PC-3 (cell line): ENCODE measurements around the gene TRMT10A. TPM values are rescaled to one million over a fixed set of nuclear protein-coding genes. Genes with fewer than 3 reads are reported as not detected.

Source experiments
- ATAC-seq: fragments of 200-7000 bp; cut with Tn5 transposase; 2 replicates; pipeline ENCODE4 v1.9.1; 2020; ENCODE audit warnings: mild to moderate bottlenecking, moderate library complexity
- BruUV-seq: library from RNA; stranded (reverse); fragments of 400-500 nt; replicated peaks from 2 replicates; lab custom pipeline; 2021; lab: Mats Ljungman, UMichigan
- CTCF ChIA-PET: fragments of 300-600 bp; sonication (Branson Sonifier 250); formaldehyde crosslinking; loops from one replicate; lab custom pipeline; 2022; ENCODE audit warnings: antibody characterized with exemption; lab: Charles Lee
- POLR2A ChIA-PET: fragments of 300-600 bp; sonication (Branson Sonifier 250); formaldehyde crosslinking; loops from one replicate; lab custom pipeline; 2022; ENCODE audit warnings: antibody characterized with exemption; ENCODE audit not compliant: unreplicated experiment; lab: Charles Lee
- DNase-seq: peaks from one replicate; pipeline ENCODE4 v3.0.0-alpha.2; 2015
- H2AFZ ChIP-seq: fragments of 300-600 bp; sonication (generic); 2 replicates; pipeline ENCODE4 v1.6.0; 2016; ENCODE audit warnings: antibody characterized with exemption, low read length
- H3F3A ChIP-seq: fragments of 300-600 bp; sonication (generic); one replicate; pipeline ENCODE4 v1.6.0; 2017; ENCODE audit warnings: antibody characterized with exemption, low read length, control low read depth, mild to moderate bottlenecking; ENCODE audit not compliant: unreplicated experiment
- H3K27ac ChIP-seq: fragments of 300-600 bp; sonication (generic); 2 replicates; pipeline ENCODE4 v1.5.1; 2016; ENCODE audit warnings: mild to moderate bottlenecking, low read length
- H3K27me3 ChIP-seq: fragments of 300-600 bp; sonication (generic); 2 replicates; pipeline ENCODE4 v1.6.1; 2016; ENCODE audit warnings: low read length, mixed read lengths
- H3K36me3 ChIP-seq: fragments of 300-600 bp; sonication (generic); 2 replicates; pipeline ENCODE4 v1.6.1; 2016; ENCODE audit warnings: low read depth, mixed run types, low read length, mixed read lengths
- H3K4me1 ChIP-seq: fragments of 300-600 bp; sonication (generic); 2 replicates; pipeline ENCODE4 v1.5.1; 2016; ENCODE audit warnings: low read length; ENCODE audit not compliant: insufficient read depth
- H3K4me2 ChIP-seq: fragments of 300-600 bp; sonication (generic); 2 replicates; pipeline ENCODE4 v1.6.0; 2016; ENCODE audit warnings: low read length
- H3K4me3 ChIP-seq: fragments of 300-600 bp; sonication (generic); 2 replicates; pipeline ENCODE4 v1.5.1; 2016; ENCODE audit warnings: mild to moderate bottlenecking, low read length, mixed read lengths
- H3K79me2 ChIP-seq: fragments of 300-600 bp; sonication (generic); 2 replicates; pipeline ENCODE4 v1.6.1; 2017; ENCODE audit warnings: low read length, mixed read lengths
- H3K9ac ChIP-seq: fragments of 300-600 bp; sonication (generic); 2 replicates; pipeline ENCODE4 v1.6.0; 2016; ENCODE audit warnings: mild to moderate bottlenecking, low read length
- H3K9me2 ChIP-seq: fragments of 300-600 bp; sonication (generic); replicated peaks from 2 replicates; pipeline ENCODE4 v1.6.1; 2016; ENCODE audit warnings: mixed run types, low read length, mixed read lengths
- H3K9me3 ChIP-seq: fragments of 300-600 bp; sonication (generic); 2 replicates; pipeline ENCODE4 v1.6.1; 2016; ENCODE audit warnings: low read length, mixed read lengths
- H4K20me1 ChIP-seq: fragments of 300-600 bp; sonication (generic); 2 replicates; pipeline ENCODE4 v1.6.1; 2016; ENCODE audit warnings: low read length, mixed read lengths
- CTCF ChIP-seq: fragments of 300-600 bp; sonication (generic); conservative IDR thresholded peaks from 2 replicates; pipeline ENCODE4 v1.5.1; 2017; ENCODE audit warnings: antibody characterized with exemption, low read depth, mild to moderate bottlenecking, low read length
- EZH2 ChIP-seq: fragments of 300-600 bp; sonication (generic); IDR thresholded peaks from one replicate; pipeline ENCODE4 v1.6.1; 2017; ENCODE audit warnings: antibody characterized with exemption, mild to moderate bottlenecking, low read length; ENCODE audit not compliant: unreplicated experiment
- EZH2phosphoT487 ChIP-seq: fragments of 300-600 bp; sonication (generic); IDR thresholded peaks from 2 replicates; pipeline ENCODE4 v1.6.1; 2018; ENCODE audit warnings: mild to moderate bottlenecking, antibody characterized with exemption, low read length, borderline replicate concordance
- intact Hi-C: fragments of 100-400 bp; cut with micrococcal nuclease; formaldehyde crosslinking; loops from 2 replicates; pipeline ENCODE4 v1.9.0; 2023
- total RNA-seq: library from RNA; depleted of rRNA; stranded (reverse); fragments of >200 nt; gene quantifications from 2 replicates; pipeline ENCODE4 v1.2.3, GENCODE V29; 2014

TRMT10A gene
- total RNA-seq, 1 experiment from 2014 or later = 20.3 TPM

GRCh38 chr4:99529956-99530355, 33.9 kb downstream of the TRMT10A start:
- no peak for ATAC-seq
- TF ChIP-seq EZH2 = no peak
- intact Hi-C loops = no loop called here
- no peaks in the 10 kb centered on the region for H3K79me2 ChIP-seq
- H3K4me2 ChIP-seq = no peak overlapping the region
- no peaks in the 10 kb centered on the region for H3K9me2 ChIP-seq
- no peak for DNase-seq
- ChIA-PET CTCF (no interaction called here), POLR2A (no interaction called here)
- no peak overlapping the region for H3K9ac ChIP-seq
- H3F3A ChIP-seq = no peaks in the 10 kb centered on the region
- H2AFZ ChIP-seq = no peak overlapping the region
- H3K9me3 ChIP-seq = no peaks in the 10 kb centered on the region
- no peaks in the 10 kb centered on the region for H4K20me1 ChIP-seq
- BruUV-seq = no TSS peak
- no peak overlapping the region for H3K4me3 ChIP-seq
- H3K27ac ChIP-seq = no peak overlapping the region
- H3K27me3 ChIP-seq = no peaks in the 10 kb centered on the region; the same call in 1 of the 2 replicates
- H3K4me1 ChIP-seq = no peaks in the 10 kb centered on the region
- H3K36me3 ChIP-seq = no peaks in the 10 kb centered on the region

- BruUV-seq = no TSS peak
- Histone ChIP-seq H3K36me3 (no peaks in the 10 kb centered on the region), H3K4me3 (no peak overlapping the region), H2AFZ (no peak overlapping the region), H3K9ac (no peak overlapping the region), H3F3A (no peaks in the 10 kb centered on the region), H3K4me2 (no peak overlapping the region), H4K20me1 (no peaks in the 10 kb centered on the region), H3K79me2 (no peaks in the 10 kb centered on the region), H3K9me3 (no peaks in the 10 kb centered on the region), H3K4me1 (no peaks in the 10 kb centered on the region), H3K27ac (no peak overlapping the region), H3K9me2 (no peaks in the 10 kb centered on the region), H3K27me3 (no peaks in the 10 kb centered on the region; the same call in 1 of the 2 replicates)
- intact Hi-C loops = no loop called here
- ChIA-PET POLR2A (no interaction called here), CTCF (no interaction called here)
- no peak for DNase-seq
- TF ChIP-seq EZH2 = no peak
- TF ChIP-seq CTCF = no peak
- TF ChIP-seq EZH2phosphoT487 = no peak
- ATAC-seq = no peak
These were observed 34.6 kb downstream of the TRMT10A start for GRCh38 chr4:99529228-99529627.

- Histone ChIP-seq H3K9me3 (no peaks in the 10 kb centered on the region), H3K27me3 (peaks cover 19% of the 10 kb centered on the region; the same call in 1 of the 2 replicates), H3K27ac (no peak overlapping the region), H2AFZ (no peak overlapping the region), H3K4me2 (no peak overlapping the region), H3F3A (no peaks in the 10 kb centered on the region), H4K20me1 (no peaks in the 10 kb centered on the region), H3K79me2 (no peaks in the 10 kb centered on the region), H3K4me1 (no peaks in the 10 kb centered on the region), H3K4me3 (no peak overlapping the region), H3K9ac (no peak overlapping the region), H3K9me2 (no peaks in the 10 kb centered on the region), H3K36me3 (no peaks in the 10 kb centered on the region)
- ChIA-PET POLR2A (no interaction called here), CTCF (no interaction called here)
- intact Hi-C loops = no loop called here
- no TSS peak for BruUV-seq
- ATAC-seq (no peak), DNase-seq (no peak)
- TF ChIP-seq CTCF (no peak), EZH2 (no peak), EZH2phosphoT487 (no peak)
These were observed 45.1 kb downstream of the TRMT10A start for GRCh38 chr4:99518601-99519295.
